Fibroblast of pulmonary artery (primary cell): ENCODE data around the gene OTOG.

Experiments
- DNase-seq: peaks from one replicate; pipeline ENCODE4 v3.0.0-alpha.2; 2010; ENCODE audit warnings: low read depth
- H3K4me3 ChIP-seq: replicated peaks from 2 replicates; pipeline ENCODE4 v1.5.1; 2011; ENCODE audit warnings: low read depth, mild to moderate bottlenecking, control low read depth, low read length, moderate library complexity
- TF ChIP-seq, protein P1 (sequence below): IDR thresholded peaks from 2 replicates; pipeline ENCODE4 v1.5.1; 2011; ENCODE audit warnings: mild to moderate bottlenecking, control low read depth, low read length, inconsistent platforms; ENCODE audit errors: missing control alignments

The OTOG gene

DNA sequence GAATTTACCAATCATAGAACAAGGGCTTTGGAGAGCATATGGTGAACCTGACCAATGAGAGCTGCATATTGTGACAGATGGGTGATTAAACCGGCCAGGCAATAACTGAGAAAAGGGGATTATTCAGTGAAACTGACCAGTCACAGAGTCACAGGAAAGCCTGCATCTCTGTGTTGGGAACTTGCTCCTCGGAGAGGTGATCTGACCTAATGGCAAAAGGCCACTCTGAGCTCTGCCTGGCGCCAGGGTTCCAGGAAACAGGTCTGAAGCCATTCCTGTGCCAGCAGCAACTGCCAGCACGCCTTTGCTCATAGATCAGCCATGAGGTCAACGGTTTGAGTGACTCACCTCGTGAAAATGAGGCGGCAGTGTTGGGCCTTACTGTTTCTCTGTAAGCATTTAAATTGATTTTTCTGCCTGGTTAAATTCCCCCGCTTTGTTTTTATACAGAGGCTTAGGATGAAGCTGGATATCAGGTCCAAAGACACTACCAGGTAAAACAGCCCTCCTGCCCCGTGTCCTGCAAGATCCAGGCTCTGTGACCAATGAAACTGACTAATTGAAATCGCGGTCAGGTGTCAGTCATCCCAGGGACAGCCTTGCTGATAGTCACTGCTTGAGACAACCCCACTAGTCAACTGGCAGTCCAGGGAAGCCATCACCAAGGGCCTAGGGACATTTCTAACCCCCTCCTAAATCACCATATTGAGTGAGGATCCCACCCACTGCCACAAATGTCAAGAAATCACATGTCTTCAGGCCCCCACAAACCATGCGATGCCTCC, 136.5 kb downstream of the OTOG start:
- H3K4me3 ChIP-seq: no peak overlapping the region
- DNase-seq: peak; percentile 48
- TF ChIP-seq, protein P1, sequence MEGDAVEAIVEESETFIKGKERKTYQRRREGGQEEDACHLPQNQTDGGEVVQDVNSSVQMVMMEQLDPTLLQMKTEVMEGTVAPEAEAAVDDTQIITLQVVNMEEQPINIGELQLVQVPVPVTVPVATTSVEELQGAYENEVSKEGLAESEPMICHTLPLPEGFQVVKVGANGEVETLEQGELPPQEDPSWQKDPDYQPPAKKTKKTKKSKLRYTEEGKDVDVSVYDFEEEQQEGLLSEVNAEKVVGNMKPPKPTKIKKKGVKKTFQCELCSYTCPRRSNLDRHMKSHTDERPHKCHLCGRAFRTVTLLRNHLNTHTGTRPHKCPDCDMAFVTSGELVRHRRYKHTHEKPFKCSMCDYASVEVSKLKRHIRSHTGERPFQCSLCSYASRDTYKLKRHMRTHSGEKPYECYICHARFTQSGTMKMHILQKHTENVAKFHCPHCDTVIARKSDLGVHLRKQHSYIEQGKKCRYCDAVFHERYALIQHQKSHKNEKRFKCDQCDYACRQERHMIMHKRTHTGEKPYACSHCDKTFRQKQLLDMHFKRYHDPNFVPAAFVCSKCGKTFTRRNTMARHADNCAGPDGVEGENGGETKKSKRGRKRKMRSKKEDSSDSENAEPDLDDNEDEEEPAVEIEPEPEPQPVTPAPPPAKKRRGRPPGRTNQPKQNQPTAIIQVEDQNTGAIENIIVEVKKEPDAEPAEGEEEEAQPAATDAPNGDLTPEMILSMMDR: no peak

DNA sequence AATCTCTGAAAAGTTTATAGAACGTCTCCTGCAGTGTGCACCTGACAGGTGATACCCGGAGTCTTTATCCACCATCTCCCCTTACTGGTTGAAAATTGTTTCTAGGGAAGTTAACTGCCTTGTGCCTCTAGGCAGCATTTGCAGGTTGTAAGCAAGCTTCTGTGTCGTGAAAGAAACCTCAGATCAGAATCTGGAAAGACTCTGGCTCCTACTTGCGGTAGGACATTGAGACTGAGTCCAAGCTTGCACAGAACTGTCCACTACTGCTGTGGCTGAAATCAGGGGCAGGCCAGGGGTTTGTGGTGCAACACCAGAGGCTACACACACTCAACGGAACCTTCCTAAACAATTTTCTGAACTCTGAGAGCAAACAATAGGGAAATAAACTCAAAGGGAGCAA, 137.5 kb downstream of the OTOG start:
- DNase-seq: no peak
- no peak overlapping the region for H3K4me3 ChIP-seq
- TF ChIP-seq, protein P1: no peak

DNA sequence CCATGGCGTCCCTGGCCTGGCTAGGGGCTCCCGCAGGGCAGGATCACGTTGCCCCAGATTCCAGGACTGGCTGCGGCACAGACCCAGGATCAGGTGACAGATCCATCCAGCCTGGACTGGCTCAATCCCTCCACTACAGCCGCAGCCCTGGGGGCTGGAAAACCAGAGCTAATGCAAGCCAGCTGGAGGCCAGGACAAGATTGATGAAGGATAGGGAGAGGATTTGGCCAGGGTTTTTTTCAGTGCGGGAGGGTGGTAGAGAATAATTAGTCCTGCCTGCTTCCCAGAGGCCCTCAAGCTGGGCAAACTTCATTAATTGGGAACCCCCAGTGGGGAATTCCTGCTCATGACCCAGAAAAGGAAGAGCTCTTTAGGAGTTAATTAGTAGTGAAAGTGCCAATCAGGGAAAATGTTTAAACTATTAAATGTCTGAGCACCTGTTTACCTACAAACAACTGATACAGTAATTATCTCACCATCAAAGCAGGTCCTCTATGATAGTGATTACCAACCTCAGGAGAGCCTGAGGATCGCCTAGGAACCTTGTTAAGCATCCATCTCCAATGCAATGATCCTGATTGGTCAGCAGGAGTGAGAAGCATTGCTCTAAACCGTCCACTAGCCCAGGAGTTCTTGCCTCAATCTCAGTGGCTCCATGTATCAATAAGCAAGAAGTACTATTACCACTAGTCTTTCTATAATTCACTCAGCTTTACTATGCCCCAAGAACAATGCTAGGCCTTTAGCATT, 139.3 kb downstream of the OTOG start:
- no peak for DNase-seq
- H3K4me3 ChIP-seq: no peak overlapping the region
- TF ChIP-seq, protein P1: no peak

DNA sequence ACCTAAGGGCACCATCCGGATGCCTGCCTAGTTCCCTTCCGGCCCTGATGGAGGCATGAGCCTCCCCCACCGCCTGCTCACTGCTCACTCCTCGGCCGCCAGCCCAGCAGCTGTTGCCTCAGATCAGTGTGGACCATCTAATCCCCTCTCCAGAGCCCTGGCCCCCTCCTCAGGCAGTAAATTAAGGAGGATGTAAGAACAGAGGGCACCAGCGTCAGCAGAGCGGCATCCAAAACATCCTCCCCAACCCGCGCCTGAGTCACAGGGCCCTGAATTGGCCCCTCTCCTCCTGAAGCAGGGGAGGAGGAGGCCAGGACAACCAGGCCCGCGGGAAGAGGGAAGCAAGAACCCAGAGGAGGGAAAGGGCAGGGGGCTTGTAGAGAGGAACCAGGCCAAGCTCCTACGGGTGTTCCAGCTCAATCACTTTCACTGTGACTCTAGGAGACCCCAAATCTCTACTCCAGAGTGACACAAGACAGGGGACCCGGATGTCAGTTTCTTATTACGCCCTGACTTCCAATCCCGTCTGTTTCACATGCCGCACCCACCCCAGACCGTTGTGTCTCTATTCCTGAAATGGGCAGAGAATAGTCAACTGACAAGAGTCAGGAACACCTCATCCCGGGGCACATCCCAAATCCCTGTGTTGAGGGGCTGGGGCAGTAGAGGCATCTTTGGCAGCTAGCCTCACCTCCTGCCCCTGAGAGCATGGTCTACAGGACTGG, 141.0 kb downstream of the OTOG start:
- DNase-seq: no peak
- H3K4me3 ChIP-seq: no peak overlapping the region
- TF ChIP-seq, protein P1: no peak

DNA sequence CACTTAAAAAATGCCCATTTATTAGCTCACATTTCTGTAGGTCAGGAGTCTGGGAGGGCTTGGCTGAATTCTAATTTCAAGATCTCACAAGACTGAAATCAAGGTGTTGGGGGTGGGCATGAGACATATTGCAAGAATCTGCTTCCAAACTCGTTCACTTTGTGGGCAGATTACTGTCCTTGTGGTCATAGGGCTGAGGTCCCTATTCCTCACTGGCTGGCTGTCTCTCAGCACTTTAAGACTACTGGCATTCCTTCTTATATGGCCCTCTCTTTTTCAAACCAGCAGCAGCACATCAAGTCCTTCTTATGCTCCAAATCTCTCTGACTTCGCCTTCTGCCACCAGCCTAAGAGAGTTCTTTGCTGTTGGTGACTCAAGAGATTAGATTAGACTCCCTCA, 144.5 kb downstream of the OTOG start:
- no peak for DNase-seq
- TF ChIP-seq, protein P1: no peak
- no peak overlapping the region for H3K4me3 ChIP-seq

DNA sequence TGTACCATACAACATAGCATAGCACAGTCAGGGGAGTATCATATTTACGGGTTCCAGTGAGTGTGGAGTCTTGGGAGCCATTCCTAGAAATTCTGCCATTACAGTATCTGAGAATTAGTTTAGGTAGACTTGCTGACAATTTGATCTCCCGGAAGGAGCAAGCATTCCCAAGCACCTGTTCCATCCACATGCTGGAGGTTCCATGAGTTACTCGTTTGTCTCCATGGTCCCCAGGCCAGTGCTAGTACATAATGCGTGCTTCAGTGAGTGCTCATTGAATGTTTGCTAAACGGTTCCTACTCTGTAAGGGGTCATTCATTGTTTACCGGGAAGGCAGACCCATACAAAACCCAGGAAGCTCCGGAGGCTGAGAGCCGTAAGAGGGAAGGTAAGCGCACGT, 144.9 kb downstream of the OTOG start:
- no peak overlapping the region for H3K4me3 ChIP-seq
- no peak for DNase-seq
- TF ChIP-seq, protein P1: no peak
